MM.1S (cell line): ENCODE results near the gene MPO.

Source experiments
- DNase-seq: peaks from one replicate; pipeline ENCODE4 v3.0.0-alpha.2; 2015
- H2AFZ ChIP-seq: fragments of 300-600 bp; sonication (generic); 2 replicates; pipeline ENCODE4 v1.6.0; 2016; ENCODE audit warnings: antibody characterized with exemption, low read length
- H3F3A ChIP-seq: fragments of 300-600 bp; sonication (generic); 2 replicates; pipeline ENCODE4 v1.6.1; 2016; ENCODE audit warnings: mild to moderate bottlenecking, antibody characterized with exemption, low read length, moderate library complexity, mixed read lengths; ENCODE audit not compliant: insufficient read depth
- H3K27ac ChIP-seq: fragments of 300-600 bp; sonication (generic); 2 replicates; pipeline ENCODE4 v1.5.1; 2016; ENCODE audit warnings: mild to moderate bottlenecking, low read length
- H3K27me3 ChIP-seq: fragments of 300-600 bp; sonication (generic); replicated peaks from 2 replicates; pipeline ENCODE4 v1.6.0; 2016; ENCODE audit warnings: low read length; ENCODE audit not compliant: insufficient read depth
- H3K36me3 ChIP-seq: fragments of 300-600 bp; sonication (generic); replicated peaks from 2 replicates; pipeline ENCODE4 v1.6.1; 2016; ENCODE audit warnings: mild to moderate bottlenecking, low read length, mixed read lengths; ENCODE audit not compliant: insufficient read depth
- H3K4me1 ChIP-seq: fragments of 300-600 bp; sonication (generic); 2 replicates; pipeline ENCODE4 v1.6.1; 2016; ENCODE audit warnings: low read length, mixed read lengths
- H3K4me2 ChIP-seq: fragments of 300-600 bp; sonication (generic); 2 replicates; pipeline ENCODE4 v1.6.0; 2016; ENCODE audit warnings: low read depth, low read length
- H3K4me3 ChIP-seq: fragments of 300-600 bp; sonication (generic); 2 replicates; pipeline ENCODE4 v1.5.1; 2016; ENCODE audit warnings: low read length, mixed read lengths
- H3K79me2 ChIP-seq: fragments of 300-600 bp; sonication (generic); 2 replicates; pipeline ENCODE4 v1.6.1; 2016; ENCODE audit warnings: mixed run types, low read length, mixed read lengths
- H3K9ac ChIP-seq: fragments of 300-600 bp; sonication (generic); 2 replicates; pipeline ENCODE4 v1.6.1; 2016; ENCODE audit warnings: low read length, mixed read lengths
- H3K9me2 ChIP-seq: fragments of 300-600 bp; sonication (generic); replicated peaks from 2 replicates; pipeline ENCODE4 v1.6.1; 2016; ENCODE audit warnings: mild to moderate bottlenecking, low read length, mixed read lengths; ENCODE audit not compliant: insufficient read depth
- H3K9me3 ChIP-seq: fragments of 300-600 bp; sonication (generic); replicated peaks from 2 replicates; pipeline ENCODE4 v1.6.1; 2016; ENCODE audit warnings: mild to moderate bottlenecking, low read length, mixed read lengths; ENCODE audit not compliant: insufficient read depth
- H4K20me1 ChIP-seq: fragments of 300-600 bp; sonication (generic); 2 replicates; pipeline ENCODE4 v1.6.1; 2016; ENCODE audit warnings: mild to moderate bottlenecking, low read length, moderate library complexity, mixed read lengths; ENCODE audit not compliant: insufficient read depth
- EZH2 ChIP-seq: fragments of 300-600 bp; sonication (generic); optimal IDR thresholded peaks from 2 replicates; pipeline ENCODE3; 2017; ENCODE audit warnings: low read depth, mild to moderate bottlenecking, antibody characterized with exemption, low read length, mixed read lengths
- EZH2phosphoT487 ChIP-seq: fragments of 300-600 bp; sonication (generic); IDR thresholded peaks from 2 replicates; pipeline ENCODE4 v1.6.1; 2018; ENCODE audit warnings: antibody characterized with exemption, low read length
- TF ChIP-seq, protein P1 (sequence below): fragments of 300-600 bp; sonication (generic); IDR thresholded peaks from 2 replicates; pipeline ENCODE4 v1.5.1; 2016; ENCODE audit warnings: antibody characterized with exemption, low read length, mixed read lengths

The MPO gene

DNA sequence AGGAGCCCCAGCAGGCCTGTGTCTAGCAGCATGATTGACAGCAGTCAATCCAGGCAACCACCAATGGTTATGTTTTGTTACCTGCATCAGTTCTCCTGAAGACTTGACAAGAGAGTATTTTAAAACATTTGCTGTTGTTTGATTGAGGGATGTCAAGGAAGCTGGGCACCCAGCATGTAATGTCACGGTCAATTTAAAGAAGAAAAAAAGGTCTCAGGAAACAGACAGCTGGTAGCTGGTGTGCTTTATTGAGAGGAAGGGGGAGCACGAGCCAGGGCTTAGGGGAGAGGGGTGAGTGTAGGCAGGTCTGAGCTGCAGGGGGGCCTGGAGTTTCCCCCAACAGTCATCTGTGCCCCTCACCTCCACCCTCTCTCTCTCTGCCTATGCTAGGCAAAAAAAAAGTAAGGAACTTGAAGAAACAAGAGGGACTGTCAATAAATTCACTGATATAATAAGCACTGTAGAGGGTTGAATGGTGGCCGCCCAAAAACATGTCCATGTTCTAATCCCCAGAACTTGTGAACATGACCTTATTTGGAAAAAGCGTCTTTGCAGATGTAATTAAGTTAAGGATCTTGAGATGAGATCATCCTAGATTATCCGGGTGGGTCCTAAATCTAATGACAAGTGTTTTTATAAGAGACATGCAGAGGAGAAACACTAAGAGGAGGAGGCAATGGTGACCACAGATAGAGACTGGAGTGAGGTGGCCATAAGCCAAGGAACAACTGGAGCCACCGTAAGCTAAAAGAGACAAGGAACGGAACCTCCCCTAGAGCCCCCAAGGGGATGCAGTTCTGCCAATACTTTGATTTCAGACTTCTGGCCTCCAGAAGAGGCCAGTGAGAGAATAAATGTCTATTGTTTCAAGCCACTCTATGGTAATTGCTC is 33.3 kb upstream of the MPO start:
- Histone ChIP-seq H3K9me3 (no peaks in the 10 kb centered on the region), H3K36me3 (no peaks in the 10 kb centered on the region), H3K9ac (no peak overlapping the region), H4K20me1 (no peaks in the 10 kb centered on the region), H2AFZ (no peak overlapping the region), H3K4me1 (no peaks in the 10 kb centered on the region), H3K27ac (no peak overlapping the region), H3K9me2 (no peaks in the 10 kb centered on the region), H3F3A (no peaks in the 10 kb centered on the region), H3K27me3 (no peaks in the 10 kb centered on the region), H3K4me3 (no peak overlapping the region), H3K4me2 (no peak overlapping the region), H3K79me2 (no peaks in the 10 kb centered on the region)
- no peak for DNase-seq
- TF ChIP-seq EZH2phosphoT487 (no peak), EZH2 (no peak)
- TF ChIP-seq, protein P1, sequence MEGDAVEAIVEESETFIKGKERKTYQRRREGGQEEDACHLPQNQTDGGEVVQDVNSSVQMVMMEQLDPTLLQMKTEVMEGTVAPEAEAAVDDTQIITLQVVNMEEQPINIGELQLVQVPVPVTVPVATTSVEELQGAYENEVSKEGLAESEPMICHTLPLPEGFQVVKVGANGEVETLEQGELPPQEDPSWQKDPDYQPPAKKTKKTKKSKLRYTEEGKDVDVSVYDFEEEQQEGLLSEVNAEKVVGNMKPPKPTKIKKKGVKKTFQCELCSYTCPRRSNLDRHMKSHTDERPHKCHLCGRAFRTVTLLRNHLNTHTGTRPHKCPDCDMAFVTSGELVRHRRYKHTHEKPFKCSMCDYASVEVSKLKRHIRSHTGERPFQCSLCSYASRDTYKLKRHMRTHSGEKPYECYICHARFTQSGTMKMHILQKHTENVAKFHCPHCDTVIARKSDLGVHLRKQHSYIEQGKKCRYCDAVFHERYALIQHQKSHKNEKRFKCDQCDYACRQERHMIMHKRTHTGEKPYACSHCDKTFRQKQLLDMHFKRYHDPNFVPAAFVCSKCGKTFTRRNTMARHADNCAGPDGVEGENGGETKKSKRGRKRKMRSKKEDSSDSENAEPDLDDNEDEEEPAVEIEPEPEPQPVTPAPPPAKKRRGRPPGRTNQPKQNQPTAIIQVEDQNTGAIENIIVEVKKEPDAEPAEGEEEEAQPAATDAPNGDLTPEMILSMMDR, result no peak

DNA sequence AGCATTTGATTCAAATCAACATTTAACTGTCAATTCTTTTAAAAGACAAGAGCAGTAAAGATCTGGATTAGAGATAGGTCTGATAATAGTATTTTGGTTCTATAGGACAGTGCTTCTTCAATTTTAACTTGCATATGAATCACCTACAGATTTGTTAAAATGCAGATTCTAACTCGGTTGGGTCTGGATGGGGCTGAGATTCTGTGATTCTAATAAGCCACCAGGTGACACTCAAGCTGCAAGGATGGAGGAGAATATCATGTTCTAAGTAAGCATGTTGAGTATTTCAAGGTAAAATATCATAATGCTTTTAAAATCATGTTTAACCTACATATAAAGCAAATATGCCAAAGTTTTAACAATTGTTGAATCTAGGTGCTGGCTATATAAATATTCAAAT is 32.1 kb upstream of the MPO start:
- Histone ChIP-seq H3K9me2 (no peaks in the 10 kb centered on the region), H4K20me1 (no peaks in the 10 kb centered on the region), H3K27me3 (no peaks in the 10 kb centered on the region), H3K4me3 (no peak overlapping the region), H3K36me3 (no peaks in the 10 kb centered on the region), H3K79me2 (no peaks in the 10 kb centered on the region), H3K4me2 (no peak overlapping the region), H3F3A (no peaks in the 10 kb centered on the region), H3K9ac (no peak overlapping the region), H3K27ac (no peak overlapping the region), H3K9me3 (no peaks in the 10 kb centered on the region), H2AFZ (no peak overlapping the region), H3K4me1 (no peaks in the 10 kb centered on the region)
- DNase-seq, result no peak
- TF ChIP-seq EZH2 (no peak), EZH2phosphoT487 (no peak)
- TF ChIP-seq, protein P1, result no peak

- Histone ChIP-seq H3K4me3 (no peak overlapping the region), H3F3A (no peaks in the 10 kb centered on the region), H3K27me3 (no peaks in the 10 kb centered on the region), H3K4me2 (no peak overlapping the region), H3K79me2 (no peaks in the 10 kb centered on the region), H3K4me1 (no peaks in the 10 kb centered on the region), H3K27ac (no peak overlapping the region), H3K9me3 (no peaks in the 10 kb centered on the region), H3K9ac (no peak overlapping the region), H2AFZ (no peak overlapping the region), H4K20me1 (no peaks in the 10 kb centered on the region), H3K9me2 (no peaks in the 10 kb centered on the region), H3K36me3 (no peaks in the 10 kb centered on the region)
- no peak for DNase-seq
- TF ChIP-seq, protein P1, result no peak
- TF ChIP-seq EZH2phosphoT487 (no peak), EZH2 (no peak)
These were observed 31.4 kb upstream of the MPO start for GRCh38 chr17:58312021-58312630.
